IgD-negative memory B cell (primary cell): ENCODE measurements around the gene ATAD1. TPM values are rescaled to one million over a fixed set of nuclear protein-coding genes. Genes with fewer than 3 reads are reported as not detected.
"Not testable (repeated sequence)": the region's sequence is repeated elsewhere in the genome, so short reads cannot be mapped to it uniquely, and the experiment has no call there.

Experiments
- H3K27ac Mint-ChIP-seq, 3 donors: one replicate each; pipeline ENCODE4 v1.8.0; 2020 to 2022; ENCODE audit warnings: mild to moderate bottlenecking in 3 of 3, mixed read lengths in 3 of 3, moderate library complexity in 1 of 3
- H3K27me3 Mint-ChIP-seq: one replicate; pipeline ENCODE4 v1.8.0; 2021; ENCODE audit warnings: mixed read lengths
- H3K36me3 Mint-ChIP-seq: one replicate; pipeline ENCODE4 v1.8.0; 2020; ENCODE audit warnings: mild to moderate bottlenecking, mixed read lengths
- H3K4me1 Mint-ChIP-seq, 3 donors: one replicate each; pipeline ENCODE4 v1.8.0; 2020 to 2022; ENCODE audit warnings: mixed read lengths in 3 of 3, mild to moderate bottlenecking in 1 of 3
- H3K4me3 Mint-ChIP-seq, 4 donors: one replicate each; pipeline ENCODE4 v1.8.0; 2020 to 2022; ENCODE audit warnings: mild to moderate bottlenecking in 4 of 4, mixed read lengths in 4 of 4, moderate library complexity in 3 of 4
- H3K9me3 Mint-ChIP-seq, 3 donors: one replicate each; pipeline ENCODE4 v1.8.0; 2020 to 2021; ENCODE audit warnings: mixed read lengths in 3 of 3, mild to moderate bottlenecking in 1 of 3
- polyA plus RNA-seq: library from polyadenylated mRNA; unstranded; fragments of 300-500 nt; fragmentation: Illumina TruSeq; gene quantifications from one replicate; pipeline ENCODE4 v1.2.3, GENCODE V29; 2021

Gene ATAD1
- polyA plus RNA-seq, 1 donor from 2014 or later: 31.9 TPM

GRCh38 chr10:87838650-87839049, 20.6 kb upstream of the ATAD1 start:
- Mint-ChIP-seq H3K4me1 (peaks cover 3 to 7% (median 6%) of the 10 kb centered on the region in 3 donors), H3K36me3 (peaks cover 5% of the 10 kb centered on the region), H3K9me3 (no peaks in the 10 kb centered on the region), H3K27me3 (no peaks in the 10 kb centered on the region), H3K27ac (no peak overlapping the region), H3K4me3 (peak overlapping the region in 1 of 4 donors; percentile 44)

GRCh38 chr10:87837445-87837844, 19.4 kb upstream of the ATAD1 start:
- Mint-ChIP-seq H3K27ac (no peak overlapping the region), H3K9me3 (no peaks in the 10 kb centered on the region), H3K4me3 (no peak overlapping the region), H3K36me3 (peaks cover 5% of the 10 kb centered on the region), H3K4me1 (peaks cover 3 to 7% (median 6%) of the 10 kb centered on the region in 3 donors), H3K27me3 (no peaks in the 10 kb centered on the region)

- no peak overlapping the region for H3K4me3 Mint-ChIP-seq
- no peaks in the 10 kb centered on the region for H3K27me3 Mint-ChIP-seq
- H3K4me1 Mint-ChIP-seq: peaks cover 3 to 7% (median 6%) of the 10 kb centered on the region in 3 donors
- peaks cover 5% of the 10 kb centered on the region for H3K36me3 Mint-ChIP-seq
- H3K27ac Mint-ChIP-seq: no peak overlapping the region
- H3K9me3 Mint-ChIP-seq: no peaks in the 10 kb centered on the region
Observed at GRCh38 chr10:87836098-87836497, 18.1 kb upstream of the ATAD1 start.

- no peaks in the 10 kb centered on the region for H3K36me3 Mint-ChIP-seq
- no peaks in the 10 kb centered on the region for H3K4me1 Mint-ChIP-seq
- H3K27ac Mint-ChIP-seq: no peak overlapping the region
- no peaks in the 10 kb centered on the region for H3K9me3 Mint-ChIP-seq
- H3K27me3 Mint-ChIP-seq: no peaks in the 10 kb centered on the region
- H3K4me3 Mint-ChIP-seq: no peak overlapping the region
Observed at GRCh38 chr10:87829986-87830729, 12.1 kb upstream of the ATAD1 start.

- not testable (repeated sequence) for H3K27ac Mint-ChIP-seq, H3K9me3 Mint-ChIP-seq, H3K4me1 Mint-ChIP-seq, H3K27me3 Mint-ChIP-seq, H3K4me3 Mint-ChIP-seq, H3K36me3 Mint-ChIP-seq
Observed at GRCh38 chr10:87829051-87829450, 11.0 kb upstream of the ATAD1 start.

GRCh38 chr10:87827681-87828080, 9.7 kb upstream of the ATAD1 start:
- no peaks in the 10 kb centered on the region for H3K27me3 Mint-ChIP-seq
- H3K27ac Mint-ChIP-seq: no peak overlapping the region
- no peaks in the 10 kb centered on the region for H3K4me1 Mint-ChIP-seq
- H3K9me3 Mint-ChIP-seq: no peaks in the 10 kb centered on the region
- H3K4me3 Mint-ChIP-seq: no peak overlapping the region
- no peaks in the 10 kb centered on the region for H3K36me3 Mint-ChIP-seq

- H3K4me3 Mint-ChIP-seq: no peak overlapping the region
- no peak overlapping the region for H3K27ac Mint-ChIP-seq
- peaks cover 1% of the 10 kb centered on the region for H3K36me3 Mint-ChIP-seq
- no peaks in the 10 kb centered on the region for H3K27me3 Mint-ChIP-seq
- H3K4me1 Mint-ChIP-seq: no peaks in the 10 kb centered on the region
- H3K9me3 Mint-ChIP-seq: no peaks in the 10 kb centered on the region
Observed at GRCh38 chr10:87826653-87827052, 8.6 kb upstream of the ATAD1 start.

GRCh38 chr10:87819289-87819585, 1.2 kb upstream of the ATAD1 start:
- H3K4me3 Mint-ChIP-seq: peak overlapping the region in 3 of 4 donors; percentile 39 to 97 (median 97)
- no peaks in the 10 kb centered on the region for H3K9me3 Mint-ChIP-seq
- H3K36me3 Mint-ChIP-seq: peaks cover 8% of the 10 kb centered on the region
- H3K4me1 Mint-ChIP-seq: peaks cover 24 to 31% (median 25%) of the 10 kb centered on the region in 3 donors
- H3K27me3 Mint-ChIP-seq: no peaks in the 10 kb centered on the region
- peak overlapping the region in 2 of 3 donors; percentile 97 to 100 for H3K27ac Mint-ChIP-seq

- Mint-ChIP-seq H3K4me1 (peaks cover 25 to 32% (median 26%) of the 10 kb centered on the region in 3 donors), H3K9me3 (no peaks in the 10 kb centered on the region), H3K36me3 (peaks cover 9% of the 10 kb centered on the region), H3K27me3 (no peaks in the 10 kb centered on the region), H3K4me3 (peak overlapping the region; percentile 95 to 99 (median 97)), H3K27ac (peak overlapping the region; percentile 97 to 100 (median 98))
Observed at GRCh38 chr10:87818505-87819288, 671 bp upstream of the ATAD1 start.

- peak overlapping the region; percentile 97 to 100 (median 98) for H3K27ac Mint-ChIP-seq
Observed at GRCh38 chr10:87816898-87817608, 973 bp downstream of the ATAD1 start.

GRCh38 chr10:87816163-87816897, 1.7 kb downstream of the ATAD1 start:
- Mint-ChIP-seq H3K36me3 (peaks cover 8% of the 10 kb centered on the region), H3K27ac (peak overlapping the region; percentile 74 to 98 (median 97)), H3K9me3 (no peaks in the 10 kb centered on the region), H3K27me3 (no peaks in the 10 kb centered on the region), H3K4me3 (peak overlapping the region; percentile 95 to 99 (median 97)), H3K4me1 (peaks cover 25 to 38% (median 27%) of the 10 kb centered on the region in 3 donors)

More at GRCh38 chr10:87816898-87817608, 973 bp downstream of the ATAD1 start:
- H3K9me3 Mint-ChIP-seq: no peaks in the 10 kb centered on the region
- peaks cover 8% of the 10 kb centered on the region for H3K36me3 Mint-ChIP-seq
- H3K4me1 Mint-ChIP-seq: peaks cover 25 to 32% (median 26%) of the 10 kb centered on the region in 3 donors
- H3K4me3 Mint-ChIP-seq: peak overlapping the region; percentile 95 to 99 (median 97)
- H3K27me3 Mint-ChIP-seq: no peaks in the 10 kb centered on the region

GRCh38 chr10:87804939-87805569, 13.0 kb downstream of the ATAD1 start:
- H3K36me3 Mint-ChIP-seq: peaks cover 31% of the 10 kb centered on the region
- no peak overlapping the region for H3K4me3 Mint-ChIP-seq
- peaks cover 12 to 29% (median 26%) of the 10 kb centered on the region in 3 donors for H3K4me1 Mint-ChIP-seq
- H3K27me3 Mint-ChIP-seq: no peaks in the 10 kb centered on the region
- H3K27ac Mint-ChIP-seq: peak overlapping the region in 1 of 3 donors; percentile 46
- peaks cover 2 to 13% (median 5%) of the 10 kb centered on the region in 3 donors for H3K9me3 Mint-ChIP-seq

GRCh38 chr10:87803831-87804230, 14.2 kb downstream of the ATAD1 start:
- no peak overlapping the region for H3K27ac Mint-ChIP-seq
- H3K27me3 Mint-ChIP-seq: no peaks in the 10 kb centered on the region
- H3K4me3 Mint-ChIP-seq: no peak overlapping the region
- H3K4me1 Mint-ChIP-seq: peaks cover 15 to 33% (median 28%) of the 10 kb centered on the region in 3 donors
- H3K36me3 Mint-ChIP-seq: peaks cover 33% of the 10 kb centered on the region
- peaks cover 2 to 13% (median 5%) of the 10 kb centered on the region in 3 donors for H3K9me3 Mint-ChIP-seq

- Mint-ChIP-seq H3K36me3 (peaks cover 33% of the 10 kb centered on the region), H3K4me3 (no peak overlapping the region), H3K27ac (no peak overlapping the region), H3K4me1 (peaks cover 17 to 38% (median 30%) of the 10 kb centered on the region in 3 donors), H3K27me3 (no peaks in the 10 kb centered on the region), H3K9me3 (peaks cover 2 to 13% (median 5%) of the 10 kb centered on the region in 3 donors)
Observed at GRCh38 chr10:87803328-87803727, 14.7 kb downstream of the ATAD1 start.
